Ovary (tissue), 3 donors: ENCODE data around the gene ENTHD1.

ENCODE experiments used
- POLR2A ChIP-seq: fragments of 450-650 bp; IDR thresholded peaks from one replicate; pipeline ENCODE4 v1.6.1; 2017; ENCODE audit warnings: antibody characterized with exemption, mild to moderate bottlenecking, moderate library complexity
- TF ChIP-seq, protein P1 (sequence below), 3 donors: fragments of 450-650 bp in 2 of 3; fragments of 200-600 bp in 1 of 3; IDR thresholded peaks; one replicate each; pipeline versions ENCODE4 v1.5.1 to v1.8.0; 2016 to 2022; ENCODE audit warnings: antibody characterized with exemption in 3 of 3, mild to moderate bottlenecking in 1 of 3
- donor health status: DM: no; HTN: no; CAD: no.

DNA sequence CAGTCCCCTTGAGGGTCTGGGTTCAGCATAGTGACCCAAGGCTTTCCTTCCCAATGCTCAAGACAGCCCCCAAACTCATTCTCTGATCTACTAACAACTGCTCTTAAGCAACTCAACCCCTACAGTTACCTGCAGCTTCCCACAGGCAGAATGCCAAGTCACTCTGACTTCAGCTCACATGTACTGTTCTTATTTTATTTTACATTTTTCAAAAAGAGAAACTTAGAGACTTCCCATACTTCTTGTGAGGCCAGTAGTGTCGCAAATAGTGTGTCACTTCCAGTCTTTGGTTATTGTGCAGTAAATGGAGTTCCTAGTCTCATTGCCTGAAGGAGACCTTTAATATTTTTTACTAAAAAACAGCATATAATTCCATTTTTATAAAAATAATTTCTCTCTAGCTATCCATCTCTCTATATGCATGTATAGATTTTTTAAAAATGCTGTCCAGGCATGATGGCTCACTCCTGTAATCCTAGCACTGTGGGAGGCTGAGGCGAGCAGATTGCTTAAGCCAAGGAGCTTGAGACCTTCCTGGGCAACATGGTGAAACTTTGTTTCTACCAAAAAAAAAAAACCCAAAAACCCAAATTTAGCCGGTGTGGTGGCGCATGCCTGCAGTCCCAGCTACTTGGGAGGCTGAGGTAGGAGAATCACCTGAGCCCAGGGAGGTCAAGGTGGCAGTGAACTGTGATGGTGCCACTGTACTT, 41.8 kb downstream of the ENTHD1 start:
- TF ChIP-seq, protein P1, sequence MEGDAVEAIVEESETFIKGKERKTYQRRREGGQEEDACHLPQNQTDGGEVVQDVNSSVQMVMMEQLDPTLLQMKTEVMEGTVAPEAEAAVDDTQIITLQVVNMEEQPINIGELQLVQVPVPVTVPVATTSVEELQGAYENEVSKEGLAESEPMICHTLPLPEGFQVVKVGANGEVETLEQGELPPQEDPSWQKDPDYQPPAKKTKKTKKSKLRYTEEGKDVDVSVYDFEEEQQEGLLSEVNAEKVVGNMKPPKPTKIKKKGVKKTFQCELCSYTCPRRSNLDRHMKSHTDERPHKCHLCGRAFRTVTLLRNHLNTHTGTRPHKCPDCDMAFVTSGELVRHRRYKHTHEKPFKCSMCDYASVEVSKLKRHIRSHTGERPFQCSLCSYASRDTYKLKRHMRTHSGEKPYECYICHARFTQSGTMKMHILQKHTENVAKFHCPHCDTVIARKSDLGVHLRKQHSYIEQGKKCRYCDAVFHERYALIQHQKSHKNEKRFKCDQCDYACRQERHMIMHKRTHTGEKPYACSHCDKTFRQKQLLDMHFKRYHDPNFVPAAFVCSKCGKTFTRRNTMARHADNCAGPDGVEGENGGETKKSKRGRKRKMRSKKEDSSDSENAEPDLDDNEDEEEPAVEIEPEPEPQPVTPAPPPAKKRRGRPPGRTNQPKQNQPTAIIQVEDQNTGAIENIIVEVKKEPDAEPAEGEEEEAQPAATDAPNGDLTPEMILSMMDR (IDR thresholded peaks at IDR 0.05), result no peak
- TF ChIP-seq POLR2A, result no peak
